SU-DHL-6 (cell line): Measurements from ENCODE around the gene TANC1.

ENCODE experiments used
- EZH2phosphoT487 ChIP-seq: fragments of 200-600 bp; sonication (generic), shearing (Covaris generic); conservative IDR thresholded peaks from 2 replicates; pipeline ENCODE4 v1.6.1; 2018; ENCODE audit warnings: mild to moderate bottlenecking, antibody characterized with exemption, low read length, moderate library complexity, mixed read lengths
- TF ChIP-seq, protein P1 (sequence below): fragments of 200-600 bp; sonication (generic); IDR thresholded peaks from one replicate; pipeline ENCODE4 v1.5.1; 2017; ENCODE audit warnings: antibody characterized with exemption, mild to moderate bottlenecking, low read length, moderate library complexity; ENCODE audit not compliant: insufficient read depth, poor library complexity, severe bottlenecking

DNA sequence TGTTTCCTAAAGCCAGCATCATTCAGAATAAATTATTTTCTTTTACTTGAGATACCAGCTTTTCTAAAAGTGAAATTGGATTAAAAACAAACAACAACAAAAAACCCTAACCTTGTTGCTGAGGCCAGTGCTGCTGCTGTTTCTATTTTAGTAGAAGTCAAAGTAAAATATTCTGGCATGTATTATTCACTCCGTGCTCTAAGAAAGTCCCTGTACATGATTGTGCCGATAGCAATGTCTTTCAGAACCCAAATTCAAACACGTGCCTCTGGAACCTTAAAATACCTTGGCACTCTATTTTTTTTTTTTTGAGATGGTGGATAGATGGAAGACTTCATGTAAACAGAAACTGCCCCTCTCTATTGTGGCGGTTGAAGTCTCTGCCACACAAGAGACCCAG, 43.7 kb downstream of the TANC1 start:
- TF ChIP-seq, protein P1, sequence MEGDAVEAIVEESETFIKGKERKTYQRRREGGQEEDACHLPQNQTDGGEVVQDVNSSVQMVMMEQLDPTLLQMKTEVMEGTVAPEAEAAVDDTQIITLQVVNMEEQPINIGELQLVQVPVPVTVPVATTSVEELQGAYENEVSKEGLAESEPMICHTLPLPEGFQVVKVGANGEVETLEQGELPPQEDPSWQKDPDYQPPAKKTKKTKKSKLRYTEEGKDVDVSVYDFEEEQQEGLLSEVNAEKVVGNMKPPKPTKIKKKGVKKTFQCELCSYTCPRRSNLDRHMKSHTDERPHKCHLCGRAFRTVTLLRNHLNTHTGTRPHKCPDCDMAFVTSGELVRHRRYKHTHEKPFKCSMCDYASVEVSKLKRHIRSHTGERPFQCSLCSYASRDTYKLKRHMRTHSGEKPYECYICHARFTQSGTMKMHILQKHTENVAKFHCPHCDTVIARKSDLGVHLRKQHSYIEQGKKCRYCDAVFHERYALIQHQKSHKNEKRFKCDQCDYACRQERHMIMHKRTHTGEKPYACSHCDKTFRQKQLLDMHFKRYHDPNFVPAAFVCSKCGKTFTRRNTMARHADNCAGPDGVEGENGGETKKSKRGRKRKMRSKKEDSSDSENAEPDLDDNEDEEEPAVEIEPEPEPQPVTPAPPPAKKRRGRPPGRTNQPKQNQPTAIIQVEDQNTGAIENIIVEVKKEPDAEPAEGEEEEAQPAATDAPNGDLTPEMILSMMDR, result no peak
- no peak for TF ChIP-seq EZH2phosphoT487
